ENCODE measurements around the gene GDAP2. TPM values are rescaled to one million over a fixed set of nuclear protein-coding genes. Genes with fewer than 3 reads are reported as not detected.

GDAP2 gene
- total RNA-seq, 1 experiment from 2014 or later = 24.4 TPM

GRCh38 chr1:117930173-117930447 lies 689 bp upstream of the GDAP2 start:
- peak overlapping the region; percentile 96 for H3K4me3 Mint-ChIP-seq
- no peak overlapping the region for H3K27ac ChIP-seq (ENCODE audit: insufficient read length, low read depth, low read length)

More at GRCh38 chr1:117930173-117930447, 689 bp upstream of the GDAP2 start:
- H3K23me2 ChIP-seq (ENCODE audit: insufficient read length, low read depth, low read length, poor library complexity, severe bottlenecking) = peaks cover 12% of the 10 kb centered on the region
- H4K20me1 ChIP-seq (ENCODE audit: control insufficient read depth, insufficient read depth, insufficient read length) = peaks cover 2% of the 10 kb centered on the region
- H3K79me2 ChIP-seq (ENCODE audit: insufficient read depth, low read length) = peaks cover 29% of the 10 kb centered on the region; the same call in 1 of the 2 replicates
- no peaks in the 10 kb centered on the region for H3K9me3 Mint-ChIP-seq
- no peak overlapping the region for H2BK5ac ChIP-seq (ENCODE audit: insufficient read length, low read length)
- no peak overlapping the region for H2BK20ac ChIP-seq (ENCODE audit: low read depth, low read length, poor library complexity, severe bottlenecking)
- no peaks in the 10 kb centered on the region for H3K9me3 ChIP-seq (ENCODE audit: control insufficient read depth, low read depth, low read length)
- peak overlapping the region; percentile 77 for H3K9ac ChIP-seq (ENCODE audit: extremely low read depth, insufficient read length, low read length)
- H3K4me1 Mint-ChIP-seq = peaks cover 31 to 34% of the 10 kb centered on the region in 2 experiments
- H2AFZ ChIP-seq (ENCODE audit: low read length) = no peak overlapping the region
- H3K14ac ChIP-seq (ENCODE audit: insufficient read depth, low read length) = peak overlapping the region; percentile 14
- no peak overlapping the region for H3K56ac ChIP-seq (ENCODE audit: insufficient read length, low read depth, low read length)
- peak overlapping the region; percentile 44 to 83 (median 68) for H3K27ac Mint-ChIP-seq
- no CpG with 5 or more reads among the region's 12 CpGs for WGBS (ENCODE audit: extremely low coverage, insufficient read length, low lambda C conversion rate)
- no peak overlapping the region for H2BK120ac ChIP-seq (ENCODE audit: low read depth, low read length, poor library complexity, severe bottlenecking)
- H3K4ac ChIP-seq (ENCODE audit: low read depth, low read length) = no peak overlapping the region
- no peak overlapping the region for H4K8ac ChIP-seq (replicated peaks; ENCODE audit: insufficient read length, low read depth, low read length)
- no peak overlapping the region for H3K23ac ChIP-seq (ENCODE audit: insufficient read length, low read depth, low read length)
- H3T11ph ChIP-seq (ENCODE audit: low read length) = no peak overlapping the region
- H3K36me3 Mint-ChIP-seq (ENCODE audit: insufficient read depth in 1 of 3, low read depth in 3 of 3) = peaks cover 4 to 17% (median 8%) of the 10 kb centered on the region in 3 experiments; a peak in 5 of 7 replicates
- no peaks in the 10 kb centered on the region for H3K27me3 Mint-ChIP-seq (ENCODE audit: low read depth)
- H4K91ac ChIP-seq (ENCODE audit: insufficient read length, low read depth, low read length) = no peak overlapping the region
- DNase-seq = no peak
- no peaks in the 10 kb centered on the region; the same call in 1 of the 2 replicates for H3K4me1 ChIP-seq (ENCODE audit: insufficient read depth, low read length)
- no peak overlapping the region for H2BK12ac ChIP-seq (ENCODE audit: insufficient read length, low read depth, low read length)
- no peak for TF ChIP-seq CTCF (conservative IDR thresholded peaks at IDR 0.05)
- H3K27me3 ChIP-seq (ENCODE audit: insufficient read depth, low read length) = peaks cover 1% of the 10 kb centered on the region; the same call in 1 of the 2 replicates
- no peak overlapping the region for H3K18ac ChIP-seq (ENCODE audit: insufficient read length, low read depth, low read length)
- H4K5ac ChIP-seq (ENCODE audit: insufficient read length, low read depth, low read length) = no peak overlapping the region
- H3K79me1 ChIP-seq (ENCODE audit: insufficient read depth, low read depth, low read length, poor library complexity, severe bottlenecking) = no peaks in the 10 kb centered on the region
- H2AK5ac ChIP-seq (ENCODE audit: insufficient read length, low read length) = no peak overlapping the region
- H3K4me2 ChIP-seq (ENCODE audit: insufficient read depth, insufficient read length, low read length) = peak overlapping the region; percentile 95
- H2BK15ac ChIP-seq (ENCODE audit: low read depth, low read length) = no peak overlapping the region

All from H9 (cell line).